ENCODE data around the gene SUMO4.
"Not testable (repeated sequence)": the region's sequence is repeated elsewhere in the genome, so short reads cannot be mapped to it uniquely, and the experiment has no call there.

SUMO4 gene

GRCh38 chr6:149431905-149432775 lies 32.1 kb downstream of the SUMO4 start:
- DNase-seq (ENCODE audit: low read depth), result peak; percentile 87

- no peak for DNase-seq (ENCODE audit: low read depth)
Measured at GRCh38 chr6:149433405-149433804, 33.3 kb downstream of the SUMO4 start.

- DNase-seq (ENCODE audit: low read depth), result no peak
Measured at GRCh38 chr6:149433881-149434280, 33.8 kb downstream of the SUMO4 start.

- no peak for DNase-seq (ENCODE audit: low read depth)
Measured at GRCh38 chr6:149435919-149436586, 36.0 kb downstream of the SUMO4 start.

- no peak for DNase-seq (ENCODE audit: low read depth)
Measured at GRCh38 chr6:149436647-149437046, 36.6 kb downstream of the SUMO4 start.

GRCh38 chr6:149437212-149437611 lies 37.1 kb downstream of the SUMO4 start:
- DNase-seq (ENCODE audit: low read depth), result no peak

GRCh38 chr6:149438855-149439254 lies 38.8 kb downstream of the SUMO4 start:
- no peak for DNase-seq (ENCODE audit: low read depth)

- DNase-seq (ENCODE audit: low read depth), result no peak
Measured at GRCh38 chr6:149439626-149440025, 39.6 kb downstream of the SUMO4 start.

- DNase-seq (ENCODE audit: low read depth), result no peak
Measured at GRCh38 chr6:149440735-149441671, 40.9 kb downstream of the SUMO4 start.

GRCh38 chr6:149441740-149442139 lies 41.7 kb downstream of the SUMO4 start:
- no peak for DNase-seq (ENCODE audit: low read depth)

GRCh38 chr6:149443411-149444181 lies 43.5 kb downstream of the SUMO4 start:
- DNase-seq (ENCODE audit: low read depth), result no peak

- DNase-seq (ENCODE audit: low read depth), result not testable (repeated sequence)
Measured at GRCh38 chr6:149444360-149445094, 44.5 kb downstream of the SUMO4 start.

GRCh38 chr6:149445095-149445466 lies 45.0 kb downstream of the SUMO4 start:
- DNase-seq (ENCODE audit: low read depth), result no peak

GRCh38 chr6:149445573-149445972 lies 45.5 kb downstream of the SUMO4 start:
- no peak for DNase-seq (ENCODE audit: low read depth)

GRCh38 chr6:149446791-149447376 lies 46.8 kb downstream of the SUMO4 start:
- no peak for DNase-seq (ENCODE audit: low read depth)

GRCh38 chr6:149448821-149449453 lies 48.9 kb downstream of the SUMO4 start:
- DNase-seq (ENCODE audit: low read depth), result no peak

- DNase-seq (ENCODE audit: low read depth), result no peak
Measured at GRCh38 chr6:149449831-149450678, 50.0 kb downstream of the SUMO4 start.
